GM15510 (cell line): Measurements from ENCODE around the gene XCL1.

Experiments used
- POLR2A ChIP-seq: IDR thresholded peaks from 3 replicates; pipeline ENCODE4 v1.6.1; 2011; ENCODE audit warnings: borderline replicate concordance; ENCODE audit not compliant: insufficient read length; ENCODE audit errors: extremely low read depth

XCL1 gene

GRCh38 chr1:168599641-168600040 is 23.2 kb downstream of the XCL1 start:
- TF ChIP-seq POLR2A = no peak

GRCh38 chr1:168601051-168601450 is 24.6 kb downstream of the XCL1 start:
- no peak for TF ChIP-seq POLR2A

GRCh38 chr1:168603501-168604110 is 27.2 kb downstream of the XCL1 start:
- TF ChIP-seq POLR2A = no peak

GRCh38 chr1:168605443-168605842 is 29.0 kb downstream of the XCL1 start:
- TF ChIP-seq POLR2A = no peak

GRCh38 chr1:168606096-168606495 is 29.7 kb downstream of the XCL1 start:
- no peak for TF ChIP-seq POLR2A

GRCh38 chr1:168607872-168608428 is 31.5 kb downstream of the XCL1 start:
- no peak for TF ChIP-seq POLR2A

- no peak for TF ChIP-seq POLR2A
Observed at GRCh38 chr1:168608796-168609715, 32.7 kb downstream of the XCL1 start.

- TF ChIP-seq POLR2A = no peak
Observed at GRCh38 chr1:168609741-168610510, 33.5 kb downstream of the XCL1 start.

GRCh38 chr1:168613038-168613451 is 36.6 kb downstream of the XCL1 start:
- no peak for TF ChIP-seq POLR2A

GRCh38 chr1:168613691-168614231 is 37.4 kb downstream of the XCL1 start:
- TF ChIP-seq POLR2A = no peak

GRCh38 chr1:168614235-168614634 is 37.8 kb downstream of the XCL1 start:
- no peak for TF ChIP-seq POLR2A

- no peak for TF ChIP-seq POLR2A
Observed at GRCh38 chr1:168615965-168616364, 39.6 kb downstream of the XCL1 start.

- no peak for TF ChIP-seq POLR2A
Observed at GRCh38 chr1:168617974-168618750, 41.8 kb downstream of the XCL1 start.

GRCh38 chr1:168618886-168619285 is 42.5 kb downstream of the XCL1 start:
- TF ChIP-seq POLR2A = no peak
